Liver (tissue), 9 donors: ENCODE measurements around the gene CSNK2A3. TPM values are rescaled to one million over a fixed set of nuclear protein-coding genes. Genes with fewer than 3 reads are reported as not detected.

ENCODE experiments used
- DNase-seq: peaks from one replicate; pipeline ENCODE4 v3.0.0-alpha.2; 2017; ENCODE audit warnings: low spot score
- H3K27ac ChIP-seq, 2 donors: one replicate each; pipeline ENCODE4 v1.7.0; 2013; ENCODE audit warnings: inconsistent platforms in 2 of 2, low read length in 2 of 2, control low read depth in 1 of 2, low read depth in 1 of 2, mild to moderate bottlenecking in 1 of 2
- H3K27me3 ChIP-seq, 4 donors: one replicate each; pipeline versions ENCODE4 v1.6.1 to v1.7.0; 2013; ENCODE audit warnings: low read length in 3 of 4, inconsistent platforms in 1 of 4, mild to moderate bottlenecking in 1 of 4, moderate library complexity in 1 of 4; ENCODE audit not compliant: control insufficient read depth in 4 of 4, insufficient read depth in 4 of 4
- H3K36me3 ChIP-seq, 4 donors: one replicate each; pipeline versions ENCODE4 v1.6.1 to v1.7.0; 2013; ENCODE audit warnings: low read length in 3 of 4, mild to moderate bottlenecking in 3 of 4, low read depth in 1 of 4, moderate library complexity in 1 of 4; ENCODE audit not compliant: control insufficient read depth in 4 of 4, insufficient read depth in 3 of 4
- H3K4me1 ChIP-seq, 4 donors: one replicate each; pipeline versions ENCODE4 v1.6.1 to v1.7.0; 2013; ENCODE audit warnings: low read length in 3 of 4, mild to moderate bottlenecking in 3 of 4, moderate library complexity in 1 of 4; ENCODE audit not compliant: control insufficient read depth in 4 of 4, insufficient read depth in 4 of 4
- H3K4me3 ChIP-seq, 3 donors: one replicate each; pipeline versions ENCODE4 v1.6.1 to v1.7.0; 2013; ENCODE audit warnings: low read length in 3 of 3, control low read depth in 1 of 3, low read depth in 1 of 3, mild to moderate bottlenecking in 1 of 3
- H3K9ac ChIP-seq, 2 donors: one replicate each; pipeline ENCODE4 v1.7.0; 2013; ENCODE audit warnings: low read length in 2 of 2, mild to moderate bottlenecking in 2 of 2, moderate library complexity in 2 of 2, control low read depth in 1 of 2, low read depth in 1 of 2
- H3K9me3 ChIP-seq, 4 donors: one replicate each; pipeline versions ENCODE4 v1.6.1 to v1.7.0; 2013; ENCODE audit warnings: low read length in 3 of 4; ENCODE audit not compliant: control insufficient read depth in 4 of 4
- CTCF ChIP-seq: fragments of 150-350 bp; IDR thresholded peaks from 2 replicates; pipeline ENCODE4 v1.5.1; 2017; ENCODE audit warnings: improper control_type of control experiment, low read depth, low read length; ENCODE audit not compliant: missing input control
- EGR1 ChIP-seq, 2 donors: IDR thresholded peaks; 2 replicates each; pipeline ENCODE4 v1.6.1; 2016 to 2018; ENCODE audit warnings: antibody characterized with exemption in 2 of 2, low read depth in 2 of 2
- FOXA1 ChIP-seq: IDR thresholded peaks from 2 replicates; pipeline ENCODE4 v1.6.1; 2016; ENCODE audit warnings: antibody characterized with exemption
- FOXA2 ChIP-seq: IDR thresholded peaks from 2 replicates; pipeline ENCODE4 v1.6.1; 2016; ENCODE audit warnings: antibody characterized with exemption
- GABPA ChIP-seq, 2 donors: IDR thresholded peaks in 1 of 2; conservative IDR thresholded peaks in 1 of 2; 2 replicates each; pipeline ENCODE4 v1.6.1; 2016; ENCODE audit warnings: antibody characterized with exemption in 2 of 2, mild to moderate bottlenecking in 1 of 2, moderate library complexity in 1 of 2
- HNF4A ChIP-seq, 2 donors: conservative IDR thresholded peaks; 2 replicates each; pipeline ENCODE4 v1.6.1; 2016; ENCODE audit warnings: antibody characterized with exemption in 2 of 2, mild to moderate bottlenecking in 2 of 2
- HNF4G ChIP-seq: IDR thresholded peaks from 2 replicates; pipeline ENCODE4 v1.6.1; 2016; ENCODE audit warnings: antibody characterized with exemption
- JUND ChIP-seq, 2 donors: IDR thresholded peaks; 2 replicates each; pipeline ENCODE4 v1.6.1; 2016; ENCODE audit warnings: antibody characterized with exemption in 2 of 2
- NR2F2 ChIP-seq: IDR thresholded peaks from 2 replicates; pipeline ENCODE4 v1.6.1; 2016; ENCODE audit warnings: antibody characterized with exemption
- RAD21 ChIP-seq, 2 donors: IDR thresholded peaks; 2 replicates each; pipeline ENCODE4 v1.6.1; 2016; ENCODE audit warnings: antibody characterized with exemption in 2 of 2, mild to moderate bottlenecking in 2 of 2
- RXRA ChIP-seq, 2 donors: IDR thresholded peaks; 2 replicates each; pipeline ENCODE4 v1.6.1; 2017 to 2018; ENCODE audit warnings: antibody characterized with exemption in 2 of 2, mild to moderate bottlenecking in 1 of 2
- SP1 ChIP-seq: IDR thresholded peaks from 2 replicates; pipeline ENCODE4 v1.6.1; 2018; ENCODE audit warnings: antibody characterized with exemption, mild to moderate bottlenecking
- TAF1 ChIP-seq: conservative IDR thresholded peaks from 2 replicates; pipeline ENCODE4 v1.6.1; 2016; ENCODE audit warnings: antibody characterized with exemption, mild to moderate bottlenecking
- YY1 ChIP-seq: IDR thresholded peaks from 2 replicates; pipeline ENCODE4 v1.6.1; 2016; ENCODE audit warnings: antibody characterized with exemption, mild to moderate bottlenecking
- WGBS: extraction: QIAGEN DNeasy Blood & Tissue Kit; methylation state at CpG from one replicate; pipeline ENCODE4 v1.1.7; 2013; 5-methylcytosine and 5-hydroxymethylcytosine counted together
- polyA plus RNA-seq, 2 donors: library from polyadenylated mRNA; stranded (reverse) in 1 of 2; unstranded in 1 of 2; fragments of 200-250 nt in 1 of 2; fragments of >200 nt in 1 of 2; fragmentation: Nextera tagmentation in 1 of 2; extraction: Ambion mirVana in 1 of 2; gene quantifications; one replicate each; pipeline versions ENCODE4 v1.2.1 to v1.2.3, GENCODE V29; 2013 to 2015
- total RNA-seq, 2 donors: library from RNA; depleted of rRNA; stranded (reverse); fragments of >200 nt; gene quantifications; one replicate each; pipeline ENCODE4 v1.2.3, GENCODE V29; 2014
- TF ChIP-seq, protein P1 (sequence below): IDR thresholded peaks from 2 replicates; pipeline ENCODE4 v1.6.1; 2016; ENCODE audit warnings: antibody characterized with exemption
- TF ChIP-seq, protein P2 (sequence below): IDR thresholded peaks from 2 replicates; pipeline ENCODE4 v1.6.1; 2016; ENCODE audit warnings: antibody characterized with exemption, mild to moderate bottlenecking
- TF ChIP-seq, protein P3 (sequence below): IDR thresholded peaks from 2 replicates; pipeline ENCODE4 v1.6.1; 2016; ENCODE audit warnings: antibody characterized with exemption
- TF ChIP-seq, protein P4 (sequence below): IDR thresholded peaks from 2 replicates; pipeline ENCODE4 v1.6.1; 2016; ENCODE audit warnings: antibody characterized with exemption
- donor health status: healthy.
- donor health status: healthy.
- donor health status: healthy.
- donor health status: healthy.
- donor health status: healthy.

The CSNK2A3 gene
- total and polyA plus RNA-seq, 4 donors: 0.51 to 0.92 (median 0.59) TPM; not detected in 1

- no peak for DNase-seq
- H3K36me3 ChIP-seq: peaks cover 0 to 58% (median 20%) of the 10 kb centered on the region in 4 donors
- H3K27ac ChIP-seq: no peak overlapping the region
- no peak overlapping the region for H3K4me3 ChIP-seq
- H3K4me1 ChIP-seq: no peaks in the 10 kb centered on the region
- WGBS: 88% methylated on average over 2 of the region's 2 CpGs
- peaks cover 0 to 2% (median 0%) of the 10 kb centered on the region in 4 donors for H3K9me3 ChIP-seq
- no peak for TF ChIP-seq YY1
- TF ChIP-seq RAD21 (IDR thresholded peaks at IDR 0.05): no peak
- TF ChIP-seq, protein P1, sequence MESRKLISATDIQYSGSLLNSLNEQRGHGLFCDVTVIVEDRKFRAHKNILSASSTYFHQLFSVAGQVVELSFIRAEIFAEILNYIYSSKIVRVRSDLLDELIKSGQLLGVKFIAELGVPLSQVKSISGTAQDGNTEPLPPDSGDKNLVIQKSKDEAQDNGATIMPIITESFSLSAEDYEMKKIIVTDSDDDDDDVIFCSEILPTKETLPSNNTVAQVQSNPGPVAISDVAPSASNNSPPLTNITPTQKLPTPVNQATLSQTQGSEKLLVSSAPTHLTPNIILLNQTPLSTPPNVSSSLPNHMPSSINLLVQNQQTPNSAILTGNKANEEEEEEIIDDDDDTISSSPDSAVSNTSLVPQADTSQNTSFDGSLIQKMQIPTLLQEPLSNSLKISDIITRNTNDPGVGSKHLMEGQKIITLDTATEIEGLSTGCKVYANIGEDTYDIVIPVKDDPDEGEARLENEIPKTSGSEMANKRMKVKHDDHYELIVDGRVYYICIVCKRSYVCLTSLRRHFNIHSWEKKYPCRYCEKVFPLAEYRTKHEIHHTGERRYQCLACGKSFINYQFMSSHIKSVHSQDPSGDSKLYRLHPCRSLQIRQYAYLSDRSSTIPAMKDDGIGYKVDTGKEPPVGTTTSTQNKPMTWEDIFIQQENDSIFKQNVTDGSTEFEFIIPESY: no peak
- TF ChIP-seq RXRA (IDR thresholded peaks at IDR 0.05): no peak
- no peak for TF ChIP-seq HNF4G
- TF ChIP-seq FOXA1: no peak
- TF ChIP-seq NR2F2: no peak
- TF ChIP-seq SP1: no peak
- no peak for TF ChIP-seq HNF4A (conservative IDR thresholded peaks at IDR 0.05)
- TF ChIP-seq EGR1 (IDR thresholded peaks at IDR 0.05; ENCODE audit: low read depth in 2 of 2): no peak
- TF ChIP-seq, protein P2, sequence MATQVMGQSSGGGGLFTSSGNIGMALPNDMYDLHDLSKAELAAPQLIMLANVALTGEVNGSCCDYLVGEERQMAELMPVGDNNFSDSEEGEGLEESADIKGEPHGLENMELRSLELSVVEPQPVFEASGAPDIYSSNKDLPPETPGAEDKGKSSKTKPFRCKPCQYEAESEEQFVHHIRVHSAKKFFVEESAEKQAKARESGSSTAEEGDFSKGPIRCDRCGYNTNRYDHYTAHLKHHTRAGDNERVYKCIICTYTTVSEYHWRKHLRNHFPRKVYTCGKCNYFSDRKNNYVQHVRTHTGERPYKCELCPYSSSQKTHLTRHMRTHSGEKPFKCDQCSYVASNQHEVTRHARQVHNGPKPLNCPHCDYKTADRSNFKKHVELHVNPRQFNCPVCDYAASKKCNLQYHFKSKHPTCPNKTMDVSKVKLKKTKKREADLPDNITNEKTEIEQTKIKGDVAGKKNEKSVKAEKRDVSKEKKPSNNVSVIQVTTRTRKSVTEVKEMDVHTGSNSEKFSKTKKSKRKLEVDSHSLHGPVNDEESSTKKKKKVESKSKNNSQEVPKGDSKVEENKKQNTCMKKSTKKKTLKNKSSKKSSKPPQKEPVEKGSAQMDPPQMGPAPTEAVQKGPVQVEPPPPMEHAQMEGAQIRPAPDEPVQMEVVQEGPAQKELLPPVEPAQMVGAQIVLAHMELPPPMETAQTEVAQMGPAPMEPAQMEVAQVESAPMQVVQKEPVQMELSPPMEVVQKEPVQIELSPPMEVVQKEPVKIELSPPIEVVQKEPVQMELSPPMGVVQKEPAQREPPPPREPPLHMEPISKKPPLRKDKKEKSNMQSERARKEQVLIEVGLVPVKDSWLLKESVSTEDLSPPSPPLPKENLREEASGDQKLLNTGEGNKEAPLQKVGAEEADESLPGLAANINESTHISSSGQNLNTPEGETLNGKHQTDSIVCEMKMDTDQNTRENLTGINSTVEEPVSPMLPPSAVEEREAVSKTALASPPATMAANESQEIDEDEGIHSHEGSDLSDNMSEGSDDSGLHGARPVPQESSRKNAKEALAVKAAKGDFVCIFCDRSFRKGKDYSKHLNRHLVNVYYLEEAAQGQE: no peak
- no peak for TF ChIP-seq TAF1
- TF ChIP-seq GABPA (IDR thresholded peaks at IDR 0.05 in 1 of 2, conservative IDR thresholded peaks at IDR 0.05 in 1 of 2): no peak
- TF ChIP-seq CTCF: no peak
- TF ChIP-seq, protein P3, sequence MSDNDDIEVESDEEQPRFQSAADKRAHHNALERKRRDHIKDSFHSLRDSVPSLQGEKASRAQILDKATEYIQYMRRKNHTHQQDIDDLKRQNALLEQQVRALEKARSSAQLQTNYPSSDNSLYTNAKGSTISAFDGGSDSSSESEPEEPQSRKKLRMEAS: no peak
- TF ChIP-seq JUND (IDR thresholded peaks at IDR 0.05): no peak
- no peak for TF ChIP-seq FOXA2
- TF ChIP-seq, protein P4, sequence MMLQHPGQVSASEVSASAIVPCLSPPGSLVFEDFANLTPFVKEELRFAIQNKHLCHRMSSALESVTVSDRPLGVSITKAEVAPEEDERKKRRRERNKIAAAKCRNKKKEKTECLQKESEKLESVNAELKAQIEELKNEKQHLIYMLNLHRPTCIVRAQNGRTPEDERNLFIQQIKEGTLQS: no peak
- H3K9ac ChIP-seq: no peak overlapping the region
- no peaks in the 10 kb centered on the region for H3K27me3 ChIP-seq
Measured at GRCh38 chr11:11320825-11321224, 32.2 kb downstream of the CSNK2A3 start.
